ENCODE data around the gene ATP6V1G3.
"Not testable (repeated sequence)": the region's sequence is repeated elsewhere in the genome, so short reads cannot be mapped to it uniquely, and the experiment has no call there.

The ATP6V1G3 gene, protein sequence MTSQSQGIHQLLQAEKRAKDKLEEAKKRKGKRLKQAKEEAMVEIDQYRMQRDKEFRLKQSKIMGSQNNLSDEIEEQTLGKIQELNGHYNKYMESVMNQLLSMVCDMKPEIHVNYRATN

DNA sequence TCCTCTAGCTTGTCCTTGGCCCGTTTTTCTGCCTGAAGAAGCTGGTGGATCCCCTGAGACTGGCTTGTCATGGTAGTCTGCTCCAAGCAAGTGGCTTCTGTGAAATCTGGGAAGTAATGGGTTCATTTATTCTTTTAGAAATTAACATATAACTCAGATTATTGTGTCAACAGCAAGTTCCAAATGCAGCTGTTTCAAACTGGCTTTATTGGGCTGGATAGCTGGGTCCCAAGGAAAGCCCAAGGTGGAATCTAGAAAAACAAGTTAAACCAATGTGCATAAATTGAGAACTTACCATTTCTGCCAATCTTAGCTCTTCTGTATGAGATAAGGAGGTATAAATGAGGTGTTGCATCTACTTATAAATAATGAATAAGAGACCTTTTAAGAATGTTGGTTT lies at the start of gene ATP6V1G3:
ATP6V1G3 (minus strand) TSS at position 101 of the 400 bp plus-strand sequence; CDS start at position 71, 30 bp downstream.
- H3K27me3 ChIP-seq (ENCODE audit: control insufficient read depth in 1 of 2, insufficient read depth in 2 of 2, low read length in 2 of 2): no peaks in the 10 kb centered on the region
- no peaks in the 10 kb centered on the region for H3K9me3 ChIP-seq (ENCODE audit: low read length)
- H3K36me3 ChIP-seq (ENCODE audit: insufficient read depth, low read length): no peaks in the 10 kb centered on the region
- H3K9ac ChIP-seq (ENCODE audit: low read length): no peak within 1 kb of the TSS
- no peak within 1 kb of the TSS for H3K27ac ChIP-seq (ENCODE audit: low read depth, low read length)
- H3K4me1 ChIP-seq (ENCODE audit: insufficient read depth, low read length): no peaks in the 10 kb centered on the region
- no peak within 1 kb of the TSS for H3K4me3 ChIP-seq (ENCODE audit: low read depth in 1 of 2, low read length in 2 of 2)

- H3K27me3 ChIP-seq (ENCODE audit: control insufficient read depth in 1 of 2, insufficient read depth in 2 of 2, low read length in 2 of 2): no peaks in the 10 kb centered on the region
- no peaks in the 10 kb centered on the region for H3K9me3 ChIP-seq (ENCODE audit: low read length)
- no peaks in the 10 kb centered on the region for H3K4me1 ChIP-seq (ENCODE audit: insufficient read depth, low read length)
- no peak overlapping the region for H3K4me3 ChIP-seq (ENCODE audit: low read depth in 1 of 2, low read length in 2 of 2)
- no peaks in the 10 kb centered on the region for H3K36me3 ChIP-seq (ENCODE audit: insufficient read depth, low read length)
- no peak overlapping the region for H3K9ac ChIP-seq (ENCODE audit: low read length)
- H3K27ac ChIP-seq (ENCODE audit: low read depth, low read length): no peak overlapping the region
Observed at GRCh38 chr1:198588845-198589244, 48.4 kb upstream of the ATP6V1G3 start.

DNA sequence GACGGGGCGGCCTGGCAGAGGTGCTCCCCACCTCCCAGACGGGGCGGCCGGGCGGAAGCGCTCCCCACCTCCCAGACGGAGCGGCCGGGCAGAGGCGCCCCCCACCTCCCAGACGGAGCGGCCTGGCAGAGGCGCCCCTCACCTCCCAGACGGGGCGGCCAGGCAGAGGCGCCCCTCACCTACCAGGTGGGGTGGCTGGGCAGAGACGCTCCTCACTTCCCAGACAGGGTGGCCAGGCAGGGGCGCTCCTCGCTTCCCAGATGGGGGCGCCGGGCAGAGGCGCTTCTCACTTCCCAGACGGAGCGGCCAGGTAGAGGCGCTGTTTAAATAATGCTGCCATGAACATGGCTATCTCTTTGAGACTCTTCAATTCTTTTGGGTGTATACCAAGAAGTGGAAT lies 43.7 kb upstream of the ATP6V1G3 start:
- Histone ChIP-seq H3K4me3 (ENCODE audit: low read depth in 1 of 2, low read length in 2 of 2) (no peak overlapping the region), H3K36me3 (ENCODE audit: insufficient read depth, low read length) (no peaks in the 10 kb centered on the region), H3K9me3 (ENCODE audit: low read length) (no peaks in the 10 kb centered on the region), H3K27me3 (ENCODE audit: control insufficient read depth in 1 of 2, insufficient read depth in 2 of 2, low read length in 2 of 2) (no peaks in the 10 kb centered on the region), H3K27ac (ENCODE audit: low read depth, low read length) (no peak overlapping the region), H3K4me1 (ENCODE audit: insufficient read depth, low read length) (no peaks in the 10 kb centered on the region), H3K9ac (ENCODE audit: low read length) (no peak overlapping the region)

DNA sequence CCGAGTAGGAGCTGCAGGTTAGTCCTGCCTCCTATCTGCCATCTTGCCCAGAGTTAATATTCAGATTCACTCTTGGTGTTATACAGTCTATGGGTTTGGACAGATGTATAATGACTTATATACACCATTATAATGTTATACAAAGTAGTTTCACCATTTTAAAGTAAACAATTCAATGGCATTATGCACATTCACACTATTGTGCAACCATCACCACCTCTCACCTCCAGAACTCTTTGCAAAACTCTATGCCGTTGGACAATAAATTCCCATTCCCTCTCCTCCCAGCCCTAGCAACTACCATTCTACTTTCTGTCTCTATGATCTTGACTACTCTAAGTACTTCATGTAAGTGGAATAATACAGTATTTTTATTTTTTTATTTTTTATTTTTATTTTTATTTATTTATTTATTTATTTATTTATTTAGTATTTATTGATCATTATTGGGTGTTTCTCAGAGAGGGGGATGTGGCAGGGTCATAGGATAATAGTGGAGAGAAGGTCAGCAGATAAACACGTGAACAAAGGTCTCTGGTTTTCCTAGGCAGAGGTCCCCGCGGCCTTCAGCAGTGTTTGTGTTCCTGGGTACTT lies 42.8 kb upstream of the ATP6V1G3 start:
- H3K9ac ChIP-seq (ENCODE audit: low read length); H3K27me3 ChIP-seq (ENCODE audit: control insufficient read depth in 1 of 2, insufficient read depth in 2 of 2, low read length in 2 of 2); H3K9me3 ChIP-seq (ENCODE audit: low read length); H3K27ac ChIP-seq (ENCODE audit: low read depth, low read length); H3K36me3 ChIP-seq (ENCODE audit: insufficient read depth, low read length); H3K4me1 ChIP-seq (ENCODE audit: insufficient read depth, low read length); H3K4me3 ChIP-seq (ENCODE audit: low read depth in 1 of 2, low read length in 2 of 2): not testable (repeated sequence)

GRCh38 chr1:198577444-198577843 lies 37.0 kb upstream of the ATP6V1G3 start:
- Histone ChIP-seq H3K9ac (ENCODE audit: low read length) (no peak overlapping the region), H3K4me1 (ENCODE audit: insufficient read depth, low read length) (no peaks in the 10 kb centered on the region), H3K27me3 (ENCODE audit: control insufficient read depth in 1 of 2, insufficient read depth in 2 of 2, low read length in 2 of 2) (no peaks in the 10 kb centered on the region), H3K4me3 (ENCODE audit: low read depth in 1 of 2, low read length in 2 of 2) (no peak overlapping the region), H3K27ac (ENCODE audit: low read depth, low read length) (no peak overlapping the region), H3K9me3 (ENCODE audit: low read length) (no peaks in the 10 kb centered on the region), H3K36me3 (ENCODE audit: insufficient read depth, low read length) (no peaks in the 10 kb centered on the region)

GRCh38 chr1:198575798-198576641 lies 35.5 kb upstream of the ATP6V1G3 start:
- Histone ChIP-seq H3K27me3 (ENCODE audit: control insufficient read depth in 1 of 2, insufficient read depth in 2 of 2, low read length in 2 of 2) (no peaks in the 10 kb centered on the region), H3K27ac (ENCODE audit: low read depth, low read length) (no peak overlapping the region), H3K4me3 (ENCODE audit: low read depth in 1 of 2, low read length in 2 of 2) (no peak overlapping the region), H3K9me3 (ENCODE audit: low read length) (no peaks in the 10 kb centered on the region), H3K4me1 (ENCODE audit: insufficient read depth, low read length) (no peaks in the 10 kb centered on the region), H3K9ac (ENCODE audit: low read length) (no peak overlapping the region), H3K36me3 (ENCODE audit: insufficient read depth, low read length) (no peaks in the 10 kb centered on the region)

- Histone ChIP-seq H3K27ac (ENCODE audit: low read depth, low read length) (no peak overlapping the region), H3K9ac (ENCODE audit: low read length) (no peak overlapping the region), H3K27me3 (ENCODE audit: control insufficient read depth in 1 of 2, insufficient read depth in 2 of 2, low read length in 2 of 2) (no peaks in the 10 kb centered on the region), H3K4me1 (ENCODE audit: insufficient read depth, low read length) (no peaks in the 10 kb centered on the region), H3K9me3 (ENCODE audit: low read length) (no peaks in the 10 kb centered on the region), H3K4me3 (ENCODE audit: low read depth in 1 of 2, low read length in 2 of 2) (no peak overlapping the region), H3K36me3 (ENCODE audit: insufficient read depth, low read length) (no peaks in the 10 kb centered on the region)
Observed at GRCh38 chr1:198575292-198575691, 34.8 kb upstream of the ATP6V1G3 start.

GRCh38 chr1:198574325-198574724 lies 33.8 kb upstream of the ATP6V1G3 start:
- no peaks in the 10 kb centered on the region for H3K27me3 ChIP-seq (ENCODE audit: control insufficient read depth in 1 of 2, insufficient read depth in 2 of 2, low read length in 2 of 2)
- H3K4me1 ChIP-seq (ENCODE audit: insufficient read depth, low read length): no peaks in the 10 kb centered on the region
- H3K27ac ChIP-seq (ENCODE audit: low read depth, low read length): no peak overlapping the region

DNA sequence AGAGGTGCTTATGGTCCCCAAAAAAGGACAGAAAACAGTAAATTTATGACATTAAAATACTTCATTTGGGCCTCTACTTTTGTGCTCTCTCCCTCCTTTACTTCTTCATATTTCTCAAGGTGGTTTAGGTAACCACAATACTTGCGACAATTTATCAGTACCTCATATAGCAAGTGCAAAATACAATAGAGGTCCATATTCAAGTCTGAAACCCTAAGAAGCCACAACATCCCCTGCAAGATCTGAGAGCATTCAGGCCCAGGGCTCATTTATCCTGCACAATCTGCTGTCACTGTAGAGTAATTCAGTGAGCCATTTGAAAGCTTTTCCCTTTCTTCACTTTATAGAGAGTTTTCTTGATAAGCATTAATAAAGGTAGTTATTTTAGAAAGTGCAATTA lies 24.2 kb upstream of the ATP6V1G3 start:
- no peak overlapping the region for H3K9ac ChIP-seq (ENCODE audit: low read length)
- H3K27me3 ChIP-seq (ENCODE audit: control insufficient read depth in 1 of 2, insufficient read depth in 2 of 2, low read length in 2 of 2): no peaks in the 10 kb centered on the region
- H3K4me1 ChIP-seq (ENCODE audit: insufficient read depth, low read length): no peaks in the 10 kb centered on the region
- no peaks in the 10 kb centered on the region for H3K9me3 ChIP-seq (ENCODE audit: low read length)
- H3K36me3 ChIP-seq (ENCODE audit: insufficient read depth, low read length): no peaks in the 10 kb centered on the region
- H3K27ac ChIP-seq (ENCODE audit: low read depth, low read length): no peak overlapping the region
- H3K4me3 ChIP-seq (ENCODE audit: low read depth in 1 of 2, low read length in 2 of 2): no peak overlapping the region

More at GRCh38 chr1:198574325-198574724, 33.8 kb upstream of the ATP6V1G3 start:
- no peaks in the 10 kb centered on the region for H3K9me3 ChIP-seq (ENCODE audit: low read length)
- no peak overlapping the region for H3K9ac ChIP-seq (ENCODE audit: low read length)
- no peaks in the 10 kb centered on the region for H3K36me3 ChIP-seq (ENCODE audit: insufficient read depth, low read length)
- H3K4me3 ChIP-seq (ENCODE audit: low read depth in 1 of 2, low read length in 2 of 2): no peak overlapping the region

GRCh38 chr1:198564157-198564556 lies 23.7 kb upstream of the ATP6V1G3 start:
- Histone ChIP-seq H3K4me3 (ENCODE audit: low read depth in 1 of 2, low read length in 2 of 2) (no peak overlapping the region), H3K9me3 (ENCODE audit: low read length) (no peaks in the 10 kb centered on the region), H3K27me3 (ENCODE audit: control insufficient read depth in 1 of 2, insufficient read depth in 2 of 2, low read length in 2 of 2) (no peaks in the 10 kb centered on the region), H3K9ac (ENCODE audit: low read length) (no peak overlapping the region), H3K36me3 (ENCODE audit: insufficient read depth, low read length) (no peaks in the 10 kb centered on the region), H3K4me1 (ENCODE audit: insufficient read depth, low read length) (no peaks in the 10 kb centered on the region), H3K27ac (ENCODE audit: low read depth, low read length) (no peak overlapping the region)

DNA sequence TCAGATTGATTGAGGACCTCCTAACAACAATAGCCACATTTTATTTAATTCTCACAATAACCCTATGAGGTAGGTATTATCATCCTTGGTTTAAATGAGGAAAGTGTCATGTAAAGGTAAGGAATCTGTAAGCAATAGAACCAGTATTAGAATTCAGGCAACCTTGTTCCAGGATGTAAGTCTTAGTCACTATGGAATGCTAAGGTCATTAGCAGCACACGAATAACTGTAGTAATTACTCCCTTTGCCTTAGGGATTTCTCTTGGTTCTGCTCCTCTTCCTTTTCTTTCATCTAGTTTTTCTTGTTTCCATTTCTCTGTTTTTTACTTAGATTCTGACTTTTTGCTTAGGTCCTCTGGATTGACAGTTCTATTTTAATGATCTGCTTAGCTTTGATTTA lies 23.1 kb upstream of the ATP6V1G3 start:
- H3K36me3 ChIP-seq (ENCODE audit: insufficient read depth, low read length): no peaks in the 10 kb centered on the region
- no peaks in the 10 kb centered on the region for H3K27me3 ChIP-seq (ENCODE audit: control insufficient read depth in 1 of 2, insufficient read depth in 2 of 2, low read length in 2 of 2)
- no peak overlapping the region for H3K4me3 ChIP-seq (ENCODE audit: low read depth in 1 of 2, low read length in 2 of 2)
- H3K9ac ChIP-seq (ENCODE audit: low read length): no peak overlapping the region
- H3K27ac ChIP-seq (ENCODE audit: low read depth, low read length): no peak overlapping the region
- H3K4me1 ChIP-seq (ENCODE audit: insufficient read depth, low read length): no peaks in the 10 kb centered on the region
- H3K9me3 ChIP-seq (ENCODE audit: low read length): no peaks in the 10 kb centered on the region

All from muscle layer of colon (tissue), 2 donors.